Measurements from ENCODE around the gene SPATA3.
"Not testable (repeated sequence)": the region's sequence is repeated elsewhere in the genome, so short reads cannot be mapped to it uniquely, and the experiment has no call there.

SPATA3 gene

GRCh38 chr2:230999477-230999876 lies 3.6 kb downstream of the SPATA3 start:
- no peak for DNase-seq

DNA sequence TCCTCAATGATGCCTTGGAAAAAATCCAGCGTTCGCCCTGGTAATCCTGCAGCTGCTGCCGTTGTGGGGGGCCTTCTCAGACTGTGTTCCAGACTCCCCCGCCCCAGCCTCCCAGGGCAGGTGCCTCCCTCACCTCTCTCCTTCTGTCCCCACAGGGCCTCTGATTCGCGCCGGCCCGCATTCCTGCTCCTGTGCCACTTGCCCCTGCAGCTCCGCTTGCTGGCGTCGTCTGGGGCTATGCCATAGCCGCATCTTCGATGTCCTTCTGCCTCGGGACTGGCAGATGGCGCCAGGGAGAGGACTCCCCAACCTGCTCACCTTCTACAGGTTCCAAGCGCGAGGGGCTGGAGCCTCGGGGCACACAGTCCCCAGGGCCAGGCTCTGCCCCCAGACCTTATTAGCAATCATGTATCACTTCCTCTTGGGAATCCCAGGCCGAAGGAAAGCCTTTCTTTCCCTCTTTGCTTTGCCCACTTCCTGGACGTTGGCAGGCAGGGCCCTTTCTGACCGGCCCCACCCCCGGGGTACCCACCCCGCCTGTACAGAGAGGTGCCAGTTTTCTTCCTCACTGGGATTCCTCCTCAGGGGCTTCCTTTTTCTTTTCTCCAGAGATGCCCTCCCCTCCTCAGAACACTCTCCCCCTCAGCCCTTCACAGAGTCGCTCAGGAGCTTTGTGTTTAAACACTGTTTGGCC lies 4.4 kb downstream of the SPATA3 start:
- no peak for DNase-seq

- no peak for DNase-seq
Observed at GRCh38 chr2:231001036-231001435, 5.1 kb downstream of the SPATA3 start.

DNA sequence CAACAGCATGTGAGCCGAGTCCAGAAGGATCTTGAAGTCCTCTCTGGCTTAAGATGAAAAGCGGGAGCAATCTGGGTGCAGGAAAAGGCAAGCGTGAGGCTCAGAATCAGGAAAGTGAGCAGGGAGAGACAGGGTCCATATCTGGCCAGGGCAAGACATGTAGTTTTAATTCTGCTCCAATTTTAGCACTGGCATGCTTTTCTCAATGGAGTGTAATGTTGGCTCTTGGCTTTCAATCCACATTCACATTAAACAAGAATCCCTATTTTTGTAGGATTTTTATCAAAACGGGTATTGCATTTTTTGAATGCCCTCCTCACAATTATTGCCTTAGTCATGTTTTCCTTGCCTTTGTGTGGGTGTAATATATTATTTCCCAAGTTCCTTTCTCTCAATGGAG lies 6.0 kb downstream of the SPATA3 start:
- DNase-seq = no peak

GRCh38 chr2:231002641-231003040 lies 6.7 kb downstream of the SPATA3 start:
- DNase-seq = no peak

DNA sequence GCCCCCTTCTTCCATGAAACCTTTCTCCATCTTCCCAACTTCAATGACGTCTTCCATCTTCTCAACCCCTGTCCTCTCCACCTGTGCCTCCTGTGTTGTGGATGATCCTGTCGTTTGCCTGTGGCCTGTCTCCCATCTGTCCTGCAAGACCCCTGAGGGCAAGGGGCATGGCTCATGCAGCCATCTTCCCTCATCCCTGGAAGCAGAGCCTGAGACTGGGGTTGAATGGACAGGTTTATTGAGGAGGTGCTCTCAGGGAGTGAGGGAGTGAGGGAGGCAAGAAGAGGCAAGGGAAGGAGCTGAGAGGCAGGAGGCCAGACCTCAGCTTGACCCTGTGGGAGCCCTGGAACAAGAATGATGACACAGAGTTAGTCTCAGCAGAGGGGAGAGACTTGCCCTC lies 7.3 kb downstream of the SPATA3 start:
- DNase-seq = no peak

DNA sequence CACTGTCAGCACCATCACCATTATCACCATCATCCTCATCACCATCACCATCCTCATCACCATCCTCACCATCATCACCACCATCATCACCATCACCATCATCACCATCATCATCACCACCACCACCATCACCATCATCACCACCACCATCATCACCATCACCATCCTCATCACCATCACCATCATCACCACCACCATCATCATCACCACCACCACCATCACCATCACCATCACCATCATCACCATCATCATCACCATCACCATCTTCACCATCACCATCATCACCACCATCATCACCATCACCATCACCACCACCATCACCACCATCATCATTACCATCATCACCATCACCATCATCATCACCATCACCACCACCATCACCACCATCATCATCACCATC lies 9.0 kb downstream of the SPATA3 start:
- not testable (repeated sequence) for DNase-seq

DNA sequence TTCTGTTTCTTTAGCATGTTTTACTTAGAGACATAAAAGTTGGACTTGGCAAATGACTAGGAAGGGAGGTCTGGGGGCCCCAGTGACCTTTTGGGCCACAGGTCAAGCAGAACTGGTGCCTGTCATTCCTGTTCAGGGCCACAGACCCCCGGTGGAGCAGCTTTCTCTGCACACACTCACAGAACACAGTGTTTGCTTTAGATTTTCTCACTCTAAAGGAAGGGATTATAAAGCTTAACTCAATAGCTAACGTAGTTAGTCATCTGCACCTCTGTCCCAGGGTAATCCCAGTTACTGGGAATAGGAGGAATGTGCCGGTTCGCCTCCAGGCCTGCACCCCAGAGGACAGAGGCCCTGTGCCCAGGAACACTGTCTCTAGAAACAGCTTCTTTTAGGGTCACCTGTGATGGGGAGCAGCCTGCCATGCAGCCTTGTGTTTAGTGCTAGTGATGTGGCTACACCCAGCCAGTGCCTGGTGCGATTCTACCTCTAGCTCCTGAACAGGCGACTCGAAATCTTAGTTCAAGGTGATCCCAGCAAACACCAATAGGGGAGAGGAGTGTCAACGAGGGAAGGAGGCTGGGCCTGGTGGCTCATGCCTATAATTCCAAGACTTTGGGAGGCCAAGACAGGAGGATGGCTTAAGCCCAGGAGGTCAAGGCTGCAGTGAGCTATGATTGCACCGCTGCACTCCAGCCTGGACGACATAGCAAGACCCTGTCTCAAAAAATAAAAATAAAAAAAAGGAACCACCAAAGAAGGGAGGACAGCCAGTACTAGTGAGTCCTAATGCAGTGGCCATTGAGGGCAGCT lies 11.6 kb downstream of the SPATA3 start:
- DNase-seq = no peak

- no peak for DNase-seq
Observed at GRCh38 chr2:231008131-231008530, 12.2 kb downstream of the SPATA3 start.

DNA sequence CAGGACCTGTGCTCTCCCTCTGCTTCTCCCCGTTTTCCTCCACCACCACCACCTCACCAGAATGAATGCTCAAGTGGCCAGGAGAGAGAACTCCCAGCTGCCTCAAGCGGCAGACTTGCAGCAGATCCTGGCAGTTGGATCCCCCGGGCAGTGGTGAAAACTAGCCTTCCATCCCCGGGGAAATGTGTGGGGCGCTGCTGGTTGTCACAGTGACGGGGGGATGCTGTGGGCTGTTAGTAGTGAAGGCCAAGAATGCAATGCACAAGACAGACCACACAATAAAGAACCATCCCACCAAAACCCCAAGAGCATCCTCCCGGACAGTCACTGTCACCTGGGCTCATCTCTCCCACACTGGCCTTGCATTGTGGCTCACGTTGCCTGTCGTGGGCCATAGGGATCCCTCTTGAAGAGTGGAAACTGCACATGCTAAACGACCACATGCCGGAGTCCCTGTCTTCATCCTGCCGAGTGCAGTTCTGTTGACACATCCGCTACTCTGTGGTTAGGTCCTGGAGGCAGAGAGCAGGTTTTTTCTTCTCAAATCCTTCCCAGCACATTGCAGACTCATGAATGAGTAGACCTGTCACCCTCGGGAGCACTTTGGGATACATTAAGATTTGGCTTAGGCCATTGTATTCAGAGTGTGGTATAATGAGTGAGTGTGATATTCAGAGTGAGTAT lies 13.5 kb downstream of the SPATA3 start:
- DNase-seq = no peak

- no peak for DNase-seq
Observed at GRCh38 chr2:231010201-231010730, 14.3 kb downstream of the SPATA3 start.

- DNase-seq = no peak
Observed at GRCh38 chr2:231011526-231011925, 15.6 kb downstream of the SPATA3 start.

DNA sequence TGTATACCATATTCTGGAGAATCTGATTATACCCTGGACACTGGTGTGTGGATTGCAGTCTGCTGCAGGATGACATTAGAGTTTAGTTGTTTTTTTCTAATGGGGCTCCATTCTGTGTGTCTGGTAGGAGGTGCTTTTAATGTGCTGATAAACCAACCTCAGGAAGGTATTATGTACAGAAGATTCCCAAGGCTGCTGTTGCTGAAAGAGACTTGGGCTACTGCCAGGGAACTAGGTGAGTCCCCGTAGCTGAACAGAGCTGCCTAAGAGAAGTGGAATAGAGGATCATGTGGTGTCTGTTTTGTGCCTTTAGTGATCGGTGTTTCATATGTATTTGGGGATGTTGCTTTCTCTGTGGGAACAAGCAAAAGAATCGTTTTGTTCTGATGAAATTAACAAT lies 16.5 kb downstream of the SPATA3 start:
- DNase-seq = no peak

- no peak for DNase-seq
Observed at GRCh38 chr2:231013820-231014219, 17.9 kb downstream of the SPATA3 start.

- DNase-seq = no peak
Observed at GRCh38 chr2:231015478-231015877, 19.6 kb downstream of the SPATA3 start.

DNA sequence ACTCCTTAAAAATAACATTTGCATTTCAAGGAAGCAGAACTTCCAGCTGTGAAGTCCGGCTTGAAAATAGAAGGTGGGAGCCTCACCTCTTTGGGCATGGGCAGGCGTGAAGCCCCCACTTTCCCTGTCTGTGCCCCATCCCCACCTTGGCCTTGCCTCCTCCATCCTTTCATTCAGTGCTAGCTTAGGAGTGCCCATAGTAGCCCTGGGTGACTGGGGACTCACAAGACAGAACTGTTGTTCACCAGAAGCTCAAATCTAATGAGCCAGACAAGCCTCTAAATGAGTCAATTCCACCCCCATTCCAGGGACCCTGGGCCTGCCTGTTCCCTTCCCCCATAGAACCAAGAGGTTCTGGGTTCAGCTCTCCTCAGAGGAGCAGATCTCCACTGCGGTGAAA lies 20.0 kb downstream of the SPATA3 start:
- DNase-seq = no peak

GRCh38 chr2:231016566-231017230 lies 20.8 kb downstream of the SPATA3 start:
- DNase-seq = no peak

GRCh38 chr2:231017231-231017598 lies 21.3 kb downstream of the SPATA3 start:
- no peak for DNase-seq

DNA sequence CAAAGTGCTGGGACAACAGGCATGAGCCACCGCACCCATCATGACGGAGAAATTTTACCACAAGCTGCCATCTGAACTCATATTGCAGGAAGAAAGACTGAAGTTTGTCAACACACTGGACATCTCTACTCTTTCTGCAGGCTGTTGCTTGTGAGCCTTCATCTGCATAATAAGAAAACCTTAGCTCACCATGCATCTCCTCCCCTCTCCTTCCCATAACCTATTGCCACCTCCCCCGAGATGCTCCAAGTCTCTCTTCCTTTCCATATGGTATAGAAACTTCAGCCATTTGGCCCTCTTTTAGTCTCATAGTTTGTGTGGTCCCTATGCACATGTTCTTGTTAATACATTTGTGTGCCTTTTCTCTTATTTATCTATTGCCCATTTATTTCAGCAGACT lies 22.3 kb downstream of the SPATA3 start:
- no peak for DNase-seq

DNA sequence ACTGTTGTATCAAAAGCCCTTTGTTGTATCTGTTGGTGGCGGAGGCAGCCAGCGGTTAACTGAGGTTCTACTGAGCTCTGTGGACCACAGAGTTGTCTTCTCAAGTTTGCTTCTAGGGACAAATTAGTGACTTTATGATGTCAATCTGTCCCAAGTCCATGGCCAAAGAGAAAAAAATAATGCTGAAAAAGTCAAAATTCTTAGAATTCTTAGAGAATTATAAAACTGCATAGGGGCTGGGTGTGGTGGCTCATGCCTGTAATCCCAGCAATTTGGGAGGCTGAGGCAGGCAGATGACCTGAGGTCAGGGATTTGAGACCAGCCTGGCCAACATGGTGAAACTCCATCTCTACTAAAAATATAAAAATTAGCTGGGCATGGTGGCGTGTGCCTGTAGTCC lies 29.1 kb downstream of the SPATA3 start:
- not testable (repeated sequence) for DNase-seq

DNA sequence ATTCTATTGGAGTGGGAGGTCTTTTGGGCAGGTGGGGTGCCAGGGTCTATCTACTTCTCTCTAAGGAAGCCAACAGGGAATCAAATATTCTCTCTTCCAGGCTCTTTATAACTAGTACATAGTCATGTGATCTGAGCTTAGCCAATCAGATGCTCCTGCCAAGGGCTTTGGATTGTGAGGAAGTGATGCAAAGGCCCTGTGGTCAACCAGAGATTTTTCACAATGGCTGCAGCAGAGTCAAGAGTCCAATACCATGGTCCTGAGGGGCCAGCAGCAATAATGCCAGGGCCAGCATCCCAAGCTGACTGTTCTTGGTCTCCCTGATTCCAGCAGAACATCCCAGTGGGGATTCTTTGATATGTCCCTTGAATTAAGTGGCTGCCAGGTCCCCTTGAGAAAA lies 33.0 kb downstream of the SPATA3 start:
- DNase-seq = no peak

GRCh38 chr2:231029563-231029962 lies 33.6 kb downstream of the SPATA3 start:
- DNase-seq = no peak

- no peak for DNase-seq
Observed at GRCh38 chr2:231030725-231031124, 34.8 kb downstream of the SPATA3 start.
